GM23338 (cell line): ENCODE results near the gene ALX3. TPM values are rescaled to one million over a fixed set of nuclear protein-coding genes. Genes with fewer than 3 reads are reported as not detected.

Experiments used
- ATAC-seq: fragments of 200-7000 bp; cut with Tn5 transposase; 3 replicates; pipeline ENCODE4 v1.9.1; 2020
- DNase-seq: peaks from one replicate; pipeline ENCODE4 v3.0.0-alpha.2; 2015; ENCODE audit warnings: low spot score
- H2AFZ ChIP-seq: fragments of 200-600 bp; sonication (generic); 2 replicates; pipeline ENCODE4 v1.8.0; 2016; ENCODE audit warnings: antibody characterized with exemption, mild to moderate bottlenecking, moderate library complexity
- H3F3A ChIP-seq: fragments of 200-600 bp; sonication (generic); replicated peaks from 2 replicates; pipeline ENCODE4 v1.8.0; 2017; ENCODE audit warnings: antibody characterized with exemption, mixed run types, low read depth
- H3K27ac ChIP-seq: fragments of 200-600 bp; sonication (generic); 2 replicates; pipeline ENCODE4 v1.6.1; 2016; ENCODE audit warnings: low read depth
- H3K27me3 ChIP-seq: fragments of 200-600 bp; sonication (generic); 2 replicates; pipeline ENCODE4 v1.8.0; 2016; ENCODE audit warnings: mild to moderate bottlenecking, mixed run types, moderate library complexity; ENCODE audit not compliant: insufficient read depth
- H3K36me3 ChIP-seq: fragments of 200-600 bp; sonication (generic); 2 replicates; pipeline ENCODE4 v1.8.0; 2016; ENCODE audit warnings: mild to moderate bottlenecking; ENCODE audit not compliant: insufficient read depth
- H3K4me1 ChIP-seq: fragments of 200-600 bp; sonication (generic); 2 replicates; pipeline ENCODE4 v1.8.0; 2016; ENCODE audit warnings: mild to moderate bottlenecking, moderate library complexity; ENCODE audit not compliant: insufficient read depth
- H3K4me2 ChIP-seq: fragments of 200-600 bp; sonication (generic); 2 replicates; pipeline ENCODE4 v1.7.1; 2017; ENCODE audit warnings: mixed run types
- H3K4me3 ChIP-seq: fragments of 200-600 bp; sonication (generic); 2 replicates; pipeline ENCODE4 v1.6.1; 2016; ENCODE audit warnings: mixed run types
- H3K79me2 ChIP-seq: fragments of 200-600 bp; sonication (generic); replicated peaks from 2 replicates; pipeline ENCODE4 v1.8.0; 2017; ENCODE audit warnings: mild to moderate bottlenecking; ENCODE audit not compliant: insufficient read depth
- H3K9me2 ChIP-seq: fragments of 200-600 bp; sonication (generic); 2 replicates; pipeline ENCODE4 v1.8.0; 2017; ENCODE audit not compliant: insufficient read depth
- H4K20me1 ChIP-seq: fragments of 200-600 bp; sonication (generic); replicated peaks from 2 replicates; pipeline ENCODE4 v1.8.0; 2017; ENCODE audit warnings: mild to moderate bottlenecking; ENCODE audit not compliant: insufficient read depth
- H3K27ac Mint-ChIP-seq: 2 replicates; pipeline ENCODE4 v1.8.0; 2020; ENCODE audit warnings: inconsistent platforms, mild to moderate bottlenecking, moderate library complexity, mixed read lengths
- H3K27me3 Mint-ChIP-seq: 3 replicates; pipeline ENCODE4 v1.8.0; 2022; ENCODE audit warnings: low read depth, mild to moderate bottlenecking, moderate library complexity, mixed read lengths, inconsistent platforms; ENCODE audit not compliant: insufficient read depth, poor library complexity
- H3K36me3 Mint-ChIP-seq: 3 replicates; pipeline ENCODE4 v1.8.0; 2021; ENCODE audit warnings: low read depth, mild to moderate bottlenecking, inconsistent platforms, moderate library complexity, mixed read lengths
- H3K4me1 Mint-ChIP-seq: 3 replicates; pipeline ENCODE4 v1.8.0; 2020; ENCODE audit warnings: mild to moderate bottlenecking, inconsistent platforms, mixed read lengths
- H3K4me3 Mint-ChIP-seq: 3 replicates; pipeline ENCODE4 v1.8.0; 2021; ENCODE audit warnings: moderate library complexity, mild to moderate bottlenecking, inconsistent platforms, mixed read lengths
- H3K9me3 Mint-ChIP-seq: 3 replicates; pipeline ENCODE4 v1.8.0; 2020; ENCODE audit warnings: moderate library complexity, mild to moderate bottlenecking, inconsistent platforms, mixed read lengths
- CREB1 ChIP-seq: fragments of 250-450 bp; sonication (Bioruptor Pico); IDR thresholded peaks from 2 replicates; pipeline ENCODE4 v1.5.0; 2020; ENCODE audit warnings: low read depth, mild to moderate bottlenecking, moderate library complexity
- CTCF ChIP-seq, 2 experiments: fragments of 200-600 bp in 1 of 2; sonication (generic) in 1 of 2; conservative IDR thresholded peaks; 2 replicates each; pipeline versions ENCODE4 v1.5.1 to v1.6.1; 2016 to 2017; ENCODE audit warnings: antibody characterized with exemption in 2 of 2, low read depth in 2 of 2, mild to moderate bottlenecking in 2 of 2, moderate library complexity in 1 of 2
- EZH2 ChIP-seq: fragments of 200-600 bp; sonication (generic); IDR thresholded peaks from one replicate; pipeline ENCODE4 v1.8.0; 2017; ENCODE audit warnings: antibody characterized with exemption, mild to moderate bottlenecking, low read depth; ENCODE audit not compliant: unreplicated experiment
- EZH2phosphoT487 ChIP-seq: fragments of 200-600 bp; sonication (generic); IDR thresholded peaks from one replicate; pipeline ENCODE4 v1.8.1; 2018; ENCODE audit warnings: antibody characterized with exemption; ENCODE audit not compliant: unreplicated experiment
- JUNB ChIP-seq: IDR thresholded peaks from one replicate; pipeline ENCODE4 v1.6.1; 2016; ENCODE audit warnings: antibody characterized with exemption; ENCODE audit not compliant: unreplicated experiment
- NANOG ChIP-seq: IDR thresholded peaks from 2 replicates; pipeline ENCODE4 v1.6.1; 2016; ENCODE audit warnings: antibody characterized with exemption, borderline replicate concordance
- POLR2AphosphoS5 ChIP-seq: IDR thresholded peaks from 2 replicates; pipeline ENCODE4 v1.6.1; 2016; ENCODE audit warnings: antibody characterized with exemption, low read depth
- REST ChIP-seq: IDR thresholded peaks from one replicate; pipeline ENCODE4 v1.6.1; 2018; ENCODE audit warnings: antibody characterized with exemption; ENCODE audit not compliant: unreplicated experiment
- STAT1 ChIP-seq: IDR thresholded peaks from one replicate; pipeline ENCODE4 v1.6.1; 2016; ENCODE audit warnings: antibody characterized with exemption; ENCODE audit not compliant: unreplicated experiment
- ZNF114 ChIP-seq: fragments of 250-450 bp; sonication (Bioruptor Pico); IDR thresholded peaks from 2 replicates; pipeline ENCODE4 v1.5.0; 2020; ENCODE audit warnings: mild to moderate bottlenecking, moderate library complexity
- ZNF331 ChIP-seq: fragments of 250-450 bp; sonication (Bioruptor Pico); IDR thresholded peaks from 2 replicates; pipeline ENCODE4 v1.5.0; 2020; ENCODE audit warnings: low read depth, mild to moderate bottlenecking, moderate library complexity
- ZNF462 ChIP-seq: fragments of 250-450 bp; sonication (Bioruptor Pico); IDR thresholded peaks from 2 replicates; pipeline ENCODE4 v1.5.0; 2020; ENCODE audit warnings: mild to moderate bottlenecking, moderate library complexity
- polyA plus RNA-seq: library from polyadenylated mRNA; unstranded; fragments of >200 nt; fragmentation: Nextera tagmentation; extraction: Ambion mirVana; gene quantifications from 2 replicates; pipeline ENCODE4 v1.2.1, GENCODE V29; 2016
- total RNA-seq: library from RNA; depleted of rRNA; stranded (reverse); fragments of >200 nt; shearing (Covaris generic); gene quantifications from 2 replicates; pipeline ENCODE4 v1.2.3, GENCODE V29; 2014
- TF ChIP-seq, protein P1 (sequence below): IDR thresholded peaks from 2 replicates; pipeline ENCODE4 v1.6.1; 2016; ENCODE audit warnings: antibody characterized with exemption

The ALX3 gene
- total and polyA plus RNA-seq, 2 experiments from 2014 or later: not detected

- Histone ChIP-seq H3K4me2 (no peak overlapping the region), H3K36me3 (peaks cover 20% of the 10 kb centered on the region), H2AFZ (no peak overlapping the region), H4K20me1 (peaks cover 14% of the 10 kb centered on the region), H3K4me3 (no peak overlapping the region), H3K9me2 (no peaks in the 10 kb centered on the region), H3K79me2 (no peaks in the 10 kb centered on the region), H3K27ac (no peak overlapping the region), H3K27me3 (no peaks in the 10 kb centered on the region), H3K4me1 (no peaks in the 10 kb centered on the region), H3F3A (no peaks in the 10 kb centered on the region)
- peaks cover 70% of the 10 kb centered on the region for H3K36me3 Mint-ChIP-seq
- H3K4me3 Mint-ChIP-seq: no peak overlapping the region
- ATAC-seq (no peak), DNase-seq (no peak)
- peaks cover 12% of the 10 kb centered on the region for H3K27me3 Mint-ChIP-seq
- no peaks in the 10 kb centered on the region; the same call in 2 of the 3 replicates for H3K4me1 Mint-ChIP-seq
- no peak overlapping the region for H3K27ac Mint-ChIP-seq
- H3K9me3 Mint-ChIP-seq: no peaks in the 10 kb centered on the region
- TF ChIP-seq, protein P1, sequence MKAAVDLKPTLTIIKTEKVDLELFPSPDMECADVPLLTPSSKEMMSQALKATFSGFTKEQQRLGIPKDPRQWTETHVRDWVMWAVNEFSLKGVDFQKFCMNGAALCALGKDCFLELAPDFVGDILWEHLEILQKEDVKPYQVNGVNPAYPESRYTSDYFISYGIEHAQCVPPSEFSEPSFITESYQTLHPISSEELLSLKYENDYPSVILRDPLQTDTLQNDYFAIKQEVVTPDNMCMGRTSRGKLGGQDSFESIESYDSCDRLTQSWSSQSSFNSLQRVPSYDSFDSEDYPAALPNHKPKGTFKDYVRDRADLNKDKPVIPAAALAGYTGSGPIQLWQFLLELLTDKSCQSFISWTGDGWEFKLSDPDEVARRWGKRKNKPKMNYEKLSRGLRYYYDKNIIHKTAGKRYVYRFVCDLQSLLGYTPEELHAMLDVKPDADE: no peak
- no peak for TF ChIP-seq STAT1
- no peak for TF ChIP-seq CTCF (conservative IDR thresholded peaks at IDR 0.05; ENCODE audit: low read depth in 2 of 2)
- no peak for TF ChIP-seq EZH2
- TF ChIP-seq REST: no peak
- TF ChIP-seq CREB1: no peak
- no peak for TF ChIP-seq ZNF331
- no peak for TF ChIP-seq ZNF462 (CRISPR knock-in tag)
- no peak for TF ChIP-seq ZNF114 (CRISPR knock-in tag)
- TF ChIP-seq EZH2phosphoT487: no peak
- no peak for TF ChIP-seq POLR2AphosphoS5
- TF ChIP-seq JUNB: no peak
- no peak for TF ChIP-seq NANOG
These were observed 12.4 kb downstream of the ALX3 start for GRCh38 chr1:110057963-110058518.
